ENCODE results near the gene CFL1.

The CFL1 gene

DNA sequence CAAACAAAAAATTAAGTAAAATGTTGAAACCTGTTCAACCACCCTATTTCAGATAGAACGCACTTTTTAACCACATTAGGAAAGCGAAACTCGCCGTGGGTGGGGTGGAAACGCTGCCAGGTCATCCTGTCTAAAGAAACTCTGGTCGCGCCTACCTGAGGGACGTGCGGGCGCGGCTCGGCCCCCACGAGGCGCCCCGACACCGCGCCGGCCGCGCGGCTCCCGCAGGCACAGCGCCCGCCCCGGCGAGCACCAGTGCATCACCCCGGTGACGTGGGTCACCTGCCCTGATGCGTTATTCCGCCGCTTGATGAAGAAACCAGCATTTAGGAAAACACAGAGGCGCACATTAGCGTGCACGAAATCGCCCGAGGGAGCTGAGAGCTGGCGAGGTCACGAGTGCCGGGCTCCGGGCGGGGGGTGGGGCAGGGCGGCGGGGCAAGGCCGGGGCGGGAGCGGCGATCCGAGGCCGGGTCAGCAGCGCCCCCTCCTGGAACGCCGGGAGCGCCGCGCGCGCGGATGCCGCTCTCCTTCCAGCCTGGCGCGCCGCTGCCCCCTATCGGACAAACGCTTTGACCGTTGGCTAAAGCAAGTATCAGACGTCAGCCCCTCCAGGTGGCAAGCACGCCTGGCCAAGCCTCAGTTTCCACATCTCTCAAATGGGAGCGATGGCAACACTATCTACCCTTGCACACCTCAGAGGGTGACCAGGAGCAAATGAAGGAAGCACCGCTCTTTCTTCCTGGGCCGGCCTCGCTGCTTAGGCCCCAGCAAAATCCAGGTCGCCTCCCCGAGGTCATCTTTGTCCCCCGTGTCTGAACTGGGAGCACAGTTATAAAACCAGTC is 39.9 kb downstream of the CFL1 start:
- peak; percentile 96 for DNase-seq (ENCODE audit: extremely low spot score)
- TF ChIP-seq ARNT (IDR thresholded peaks at IDR 0.05) (peak; percentile 53; the same call in 1 of the 2 replicates), HDGF (IDR thresholded peaks at IDR 0.05; ENCODE audit: borderline replicate concordance) (no peak), FOXM1 (IDR thresholded peaks at IDR 0.05; ENCODE audit: borderline replicate concordance) (peak; percentile 67; the same call in 1 of the 2 replicates), TARDBP (IDR thresholded peaks at IDR 0.05) (no peak), PKNOX1 (IDR thresholded peaks at IDR 0.05) (no peak; the same call in 1 of the 2 replicates), FOXA1 (IDR thresholded peaks at IDR 0.05) (no peak), FOXK2 (IDR thresholded peaks at IDR 0.05) (no peak), SP1 (IDR thresholded peaks at IDR 0.05) (no peak), L3MBTL2 (conservative IDR thresholded peaks at IDR 0.05) (no peak), NFRKB (IDR thresholded peaks at IDR 0.05) (no peak), SUZ12 (IDR thresholded peaks at IDR 0.05) (no peak), LEF1 (IDR thresholded peaks at IDR 0.05; ENCODE audit: borderline replicate concordance) (no peak)
- POLR2A ChIA-PET: interaction anchor here (0.6 to 3.4 kb wide), 9 partner anchors 11 to 136 kb away, joined by 3 to 27 read pairs (median 4); partner anchors contain the start of genes CCDC85B, KAT5 and RNASEH2C
- CTCF ChIA-PET: interaction anchor here (0.5 to 3.7 kb wide), 9 partner anchors 9 to 106 kb away, joined by 3 to 15 read pairs (median 4); partner anchors contain the start of genes AP5B1, KAT5 and MUS81

- TF ChIP-seq NFRKB (IDR thresholded peaks at IDR 0.05) (no peak), ZNF384 (IDR thresholded peaks at IDR 0.05) (peak; percentile 74)
- POLR2A ChIA-PET: interaction anchor here (0.6 to 3.4 kb wide), 7 partner anchors 29 to 137 kb away, joined by 3 to 27 read pairs (median 4); partner anchors contain the start of genes KAT5 and RNASEH2C
- DNase-seq (ENCODE audit: extremely low spot score): no peak
- CTCF ChIA-PET: interaction anchor here (1.1 to 3.7 kb wide), 5 partner anchors 33 to 106 kb away, joined by 3 to 15 read pairs (median 5); partner anchors contain the start of genes AP5B1, KAT5 and MUS81
Measured at GRCh38 chr11:65817312-65817834, 40.6 kb downstream of the CFL1 start.

DNA sequence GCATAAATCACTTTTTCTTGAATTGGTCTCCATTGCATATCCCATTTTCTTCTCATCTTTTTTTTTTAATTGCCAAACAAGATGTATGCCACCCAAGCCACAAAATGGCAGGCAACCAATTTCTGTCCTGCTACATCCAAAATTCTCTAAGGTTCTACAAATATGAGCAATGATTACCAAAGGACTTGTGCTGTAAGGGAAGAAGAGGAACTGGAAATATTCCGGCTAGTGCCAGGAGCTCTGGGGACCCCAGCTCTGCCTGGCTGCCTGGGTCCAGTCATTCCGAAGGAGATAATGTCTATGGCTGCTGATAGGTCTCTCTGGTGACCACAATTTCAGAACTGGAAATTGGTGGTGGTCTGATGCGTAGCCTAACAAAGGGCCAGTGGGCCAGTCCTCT is 41.3 kb downstream of the CFL1 start:
- no peak for DNase-seq (ENCODE audit: extremely low spot score)
- no peak for TF ChIP-seq ELF4 (IDR thresholded peaks at IDR 0.05)
- no peak for TF ChIP-seq L3MBTL2 (conservative IDR thresholded peaks at IDR 0.05)
- ChIA-PET POLR2A (interaction anchor here (1.0 to 3.4 kb wide), 5 partner anchors 37 to 105 kb away, joined by 4 to 27 read pairs (median 8); partner anchors contain the start of genes KAT5 and RNASEH2C), CTCF (interaction anchor here (1.0 to 3.7 kb wide), 4 partner anchors 36 to 105 kb away, joined by 4 to 15 read pairs (median 4); partner anchors contain the start of genes AP5B1, KAT5 and MUS81)

- ChIA-PET CTCF (interaction anchor here (3.7 kb wide), 1 partner anchor 35 kb away, joined by 15 read pairs; the partner anchor contains the start of gene AP5B1), POLR2A (interaction anchor here (3.4 kb wide), 1 partner anchor 95 kb away, joined by 15 read pairs; the partner anchor contains the start of gene RNASEH2C)
- DNase-seq (ENCODE audit: extremely low spot score): no peak
- TF ChIP-seq SP1 (IDR thresholded peaks at IDR 0.05) (no peak), HDGF (IDR thresholded peaks at IDR 0.05; ENCODE audit: borderline replicate concordance) (no peak), ELF4 (IDR thresholded peaks at IDR 0.05) (no peak), NFRKB (IDR thresholded peaks at IDR 0.05) (no peak), SUZ12 (IDR thresholded peaks at IDR 0.05) (no peak), BHLHE40 (IDR thresholded peaks at IDR 0.05; ENCODE audit: borderline replicate concordance) (no peak), CTBP1 (IDR thresholded peaks at IDR 0.05; ENCODE audit: borderline replicate concordance) (no peak), ARNT (IDR thresholded peaks at IDR 0.05) (no peak), LEF1 (IDR thresholded peaks at IDR 0.05; ENCODE audit: borderline replicate concordance) (no peak), FOXA1 (IDR thresholded peaks at IDR 0.05) (no peak), FOXM1 (IDR thresholded peaks at IDR 0.05; ENCODE audit: borderline replicate concordance) (no peak), L3MBTL2 (conservative IDR thresholded peaks at IDR 0.05) (no peak)
Measured at GRCh38 chr11:65814986-65815565, 42.9 kb downstream of the CFL1 start.

DNA sequence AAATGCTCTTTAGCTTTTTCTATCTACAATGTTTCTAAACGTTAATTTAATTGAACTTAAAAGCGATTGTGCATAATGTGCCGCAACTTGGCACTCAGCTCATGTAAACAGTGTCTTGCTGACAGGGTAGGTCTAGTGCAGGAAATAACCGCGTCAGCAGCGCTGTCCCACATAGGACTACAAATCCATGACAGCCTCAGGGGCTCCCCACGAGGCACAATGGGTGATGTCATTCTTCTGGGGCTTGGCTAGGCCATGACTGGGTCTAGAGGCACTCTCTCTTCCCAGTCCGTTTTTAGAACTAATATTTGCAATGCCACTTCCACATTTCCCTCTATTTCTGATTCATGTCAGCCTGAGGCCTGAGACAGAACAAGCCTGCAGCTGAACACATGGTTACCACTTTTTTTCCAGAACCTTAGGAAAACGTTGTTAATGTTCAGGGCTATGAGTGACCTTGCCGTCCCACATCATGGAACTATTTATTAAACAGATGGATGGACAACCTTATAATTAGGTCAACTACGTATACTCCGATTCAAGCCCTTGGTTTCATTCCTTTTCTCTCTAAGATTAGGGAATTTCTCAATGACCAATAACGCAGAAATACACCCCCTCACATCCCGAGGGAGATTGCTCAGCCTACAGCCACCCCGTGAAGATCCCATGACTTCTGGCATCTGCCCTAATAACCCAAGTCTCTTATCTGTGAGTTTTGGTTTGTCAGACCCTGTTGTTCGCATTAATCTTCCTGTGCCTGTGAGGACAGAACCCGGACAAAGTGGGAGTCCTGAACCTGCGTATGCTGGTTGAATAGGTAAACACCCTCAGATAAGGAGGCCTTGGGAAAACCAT is 43.6 kb downstream of the CFL1 start:
- TF ChIP-seq FOXA1 (IDR thresholded peaks at IDR 0.05): no peak
- no peak for TF ChIP-seq HDGF (IDR thresholded peaks at IDR 0.05; ENCODE audit: borderline replicate concordance)
- TF ChIP-seq NFRKB (IDR thresholded peaks at IDR 0.05): no peak
- no peak for TF ChIP-seq FOXM1 (IDR thresholded peaks at IDR 0.05; ENCODE audit: borderline replicate concordance)
- no peak for TF ChIP-seq BHLHE40 (IDR thresholded peaks at IDR 0.05; ENCODE audit: borderline replicate concordance)
- TF ChIP-seq CTBP1 (IDR thresholded peaks at IDR 0.05; ENCODE audit: borderline replicate concordance): no peak
- no peak for TF ChIP-seq PKNOX1 (IDR thresholded peaks at IDR 0.05)
- no peak for TF ChIP-seq L3MBTL2 (conservative IDR thresholded peaks at IDR 0.05)
- no peak for TF ChIP-seq LEF1 (IDR thresholded peaks at IDR 0.05; ENCODE audit: borderline replicate concordance)
- no peak for TF ChIP-seq ARNT (IDR thresholded peaks at IDR 0.05)
- no peak for TF ChIP-seq SP1 (IDR thresholded peaks at IDR 0.05)
- no peak for TF ChIP-seq SUZ12 (IDR thresholded peaks at IDR 0.05)
- no peak for TF ChIP-seq FOXK2 (IDR thresholded peaks at IDR 0.05)
- TF ChIP-seq ELF4 (IDR thresholded peaks at IDR 0.05): no peak
- no peak for TF ChIP-seq ZNF384 (IDR thresholded peaks at IDR 0.05)
- TF ChIP-seq TARDBP (IDR thresholded peaks at IDR 0.05): no peak
- ChIA-PET POLR2A (interaction anchor here (1.4 to 2.7 kb wide), 2 partner anchors 35 to 44 kb away, joined by 3 to 7 read pairs; no protein-coding TSS in a partner anchor), CTCF (interaction anchor here (1.7 to 3.7 kb wide), 2 partner anchors 34 kb away, joined by 6 to 15 read pairs; partner anchors contain the start of gene AP5B1)
- no peak for DNase-seq (ENCODE audit: extremely low spot score)

Measured in HEK293T (cell line).